ENCODE measurements around the gene MSRB3.
"Not testable (repeated sequence)": the region's sequence is repeated elsewhere in the genome, so short reads cannot be mapped to it uniquely, and the experiment has no call there.

MSRB3 gene

DNA sequence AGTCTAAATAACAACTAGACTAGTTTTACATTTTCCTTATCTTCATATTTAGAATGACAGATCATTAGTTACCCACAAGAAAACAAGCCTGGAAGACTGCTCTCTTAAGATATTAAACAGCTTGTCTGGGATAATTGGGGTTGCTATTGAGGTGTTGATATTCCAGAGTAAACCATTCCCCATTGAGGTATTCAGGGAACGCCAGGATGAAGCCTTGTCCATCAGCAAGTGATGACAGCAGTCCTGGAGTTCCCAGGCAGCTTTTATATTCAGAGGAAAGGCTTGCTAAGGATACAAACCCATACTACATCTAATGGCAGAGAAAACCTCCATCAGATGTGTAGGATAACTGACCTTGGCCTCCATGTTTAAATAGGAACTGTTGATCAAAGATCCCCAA, 168.4 kb downstream of the MSRB3 start:
- Histone ChIP-seq H3K36me3 (ENCODE audit: control insufficient read depth, insufficient read depth, low read length) (no peaks in the 10 kb centered on the region), H3K9ac (ENCODE audit: low read depth, low read length) (no peak overlapping the region), H3K4me3 (ENCODE audit: low read depth, low read length) (no peak overlapping the region), H3K9me3 (ENCODE audit: control insufficient read depth, insufficient read depth, low read length) (no peaks in the 10 kb centered on the region), H3K27me3 (ENCODE audit: control insufficient read depth, insufficient read depth, low read length) (no peaks in the 10 kb centered on the region), H3K4me1 (ENCODE audit: control insufficient read depth, insufficient read depth, low read length) (no peaks in the 10 kb centered on the region)

GRCh38 chr12:65449400-65449799, 170.9 kb downstream of the MSRB3 start:
- Histone ChIP-seq H3K4me1 (ENCODE audit: control insufficient read depth, insufficient read depth, low read length) (no peaks in the 10 kb centered on the region), H3K36me3 (ENCODE audit: control insufficient read depth, insufficient read depth, low read length) (no peaks in the 10 kb centered on the region), H3K27me3 (ENCODE audit: control insufficient read depth, insufficient read depth, low read length) (no peaks in the 10 kb centered on the region), H3K9me3 (ENCODE audit: control insufficient read depth, insufficient read depth, low read length) (no peaks in the 10 kb centered on the region), H3K9ac (ENCODE audit: low read depth, low read length) (no peak overlapping the region), H3K4me3 (ENCODE audit: low read depth, low read length) (no peak overlapping the region)

DNA sequence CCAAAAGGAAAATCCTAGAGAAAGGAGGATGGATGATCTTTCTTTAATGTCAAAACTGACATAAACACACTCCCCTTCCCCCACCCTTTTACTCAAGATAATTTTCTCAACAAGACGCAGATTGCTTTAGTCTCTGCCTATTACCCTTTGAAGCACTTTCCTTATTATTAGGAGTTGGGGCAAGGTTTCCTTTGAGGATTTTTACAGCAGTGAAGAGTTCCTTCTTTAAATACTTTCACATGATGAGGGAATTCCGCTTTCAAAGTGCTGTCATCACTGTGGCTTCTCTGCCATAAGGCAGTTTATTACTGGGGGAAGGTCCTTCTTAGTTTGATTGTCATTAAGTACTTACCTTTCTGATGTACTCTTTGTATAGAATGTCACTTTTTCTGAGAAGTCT, 172.1 kb downstream of the MSRB3 start:
- Histone ChIP-seq H3K27me3 (ENCODE audit: control insufficient read depth, insufficient read depth, low read length) (no peaks in the 10 kb centered on the region), H3K36me3 (ENCODE audit: control insufficient read depth, insufficient read depth, low read length) (no peaks in the 10 kb centered on the region), H3K9ac (ENCODE audit: low read depth, low read length) (no peak overlapping the region), H3K4me1 (ENCODE audit: control insufficient read depth, insufficient read depth, low read length) (no peaks in the 10 kb centered on the region), H3K9me3 (ENCODE audit: control insufficient read depth, insufficient read depth, low read length) (no peaks in the 10 kb centered on the region), H3K4me3 (ENCODE audit: low read depth, low read length) (no peak overlapping the region)

DNA sequence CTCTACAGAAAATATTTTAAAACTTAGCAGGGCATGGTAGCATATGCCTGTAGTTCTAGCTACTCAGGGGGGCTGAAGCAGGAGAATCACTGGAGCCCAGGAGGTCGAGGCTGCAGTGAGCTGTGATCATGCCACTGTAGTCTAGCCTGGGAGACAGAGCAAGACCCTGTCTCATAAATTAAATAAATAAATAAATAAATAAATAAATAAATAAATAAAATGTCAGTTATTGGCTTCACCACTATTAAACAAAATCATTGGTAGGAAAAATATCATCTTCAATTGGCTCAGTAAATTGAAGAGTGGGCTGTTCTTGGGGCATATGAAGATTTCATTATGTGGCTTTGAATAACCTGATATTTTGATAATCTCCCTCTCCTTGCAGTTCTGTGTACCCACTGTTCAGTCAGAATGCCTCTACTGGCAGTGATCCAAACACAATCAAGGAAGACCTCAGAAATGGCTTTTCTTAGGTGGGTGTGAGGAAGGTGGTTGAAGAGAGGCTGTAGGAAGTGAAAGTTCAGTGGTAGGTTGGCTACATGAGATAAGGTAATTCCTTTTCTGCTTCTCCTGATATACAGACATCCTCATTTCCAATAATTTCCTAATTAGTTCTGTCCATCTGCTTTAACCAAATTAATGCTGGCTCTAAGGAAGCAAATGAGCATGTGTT, 175.8 kb downstream of the MSRB3 start:
- H3K36me3 ChIP-seq (ENCODE audit: control insufficient read depth, insufficient read depth, low read length): no peaks in the 10 kb centered on the region
- no peaks in the 10 kb centered on the region for H3K4me1 ChIP-seq (ENCODE audit: control insufficient read depth, insufficient read depth, low read length)
- H3K9me3 ChIP-seq (ENCODE audit: control insufficient read depth, insufficient read depth, low read length): no peaks in the 10 kb centered on the region
- no peaks in the 10 kb centered on the region for H3K27me3 ChIP-seq (ENCODE audit: control insufficient read depth, insufficient read depth, low read length)
- no peak overlapping the region for H3K9ac ChIP-seq (ENCODE audit: low read depth, low read length)
- no peak overlapping the region for H3K4me3 ChIP-seq (ENCODE audit: low read depth, low read length)

GRCh38 chr12:65457341-65457740, 178.9 kb downstream of the MSRB3 start:
- H3K27me3 ChIP-seq (ENCODE audit: control insufficient read depth, insufficient read depth, low read length); H3K9ac ChIP-seq (ENCODE audit: low read depth, low read length); H3K9me3 ChIP-seq (ENCODE audit: control insufficient read depth, insufficient read depth, low read length); H3K4me3 ChIP-seq (ENCODE audit: low read depth, low read length); H3K36me3 ChIP-seq (ENCODE audit: control insufficient read depth, insufficient read depth, low read length); H3K4me1 ChIP-seq (ENCODE audit: control insufficient read depth, insufficient read depth, low read length): not testable (repeated sequence)

DNA sequence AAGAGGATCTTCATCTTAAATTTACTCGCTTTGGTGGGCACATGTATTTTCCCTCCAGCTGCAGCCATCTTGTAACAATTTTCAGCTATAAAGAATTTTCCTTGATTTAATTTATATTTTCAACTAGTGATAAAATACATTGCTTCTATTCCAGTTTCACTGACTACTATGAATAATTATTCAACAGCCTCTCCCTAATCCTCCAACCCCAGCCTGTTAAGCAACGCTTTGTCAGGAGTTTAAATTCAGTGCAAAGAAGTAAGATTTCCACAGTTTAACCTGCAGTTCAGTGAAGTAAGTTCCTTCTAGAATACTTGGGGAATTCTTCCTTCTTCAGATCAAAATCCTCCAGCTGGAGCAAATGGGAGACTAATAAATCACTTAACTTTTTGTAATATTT, 180.2 kb downstream of the MSRB3 start:
- Histone ChIP-seq H3K36me3 (ENCODE audit: control insufficient read depth, insufficient read depth, low read length) (no peaks in the 10 kb centered on the region), H3K9ac (ENCODE audit: low read depth, low read length) (no peak overlapping the region), H3K27me3 (ENCODE audit: control insufficient read depth, insufficient read depth, low read length) (no peaks in the 10 kb centered on the region), H3K4me1 (ENCODE audit: control insufficient read depth, insufficient read depth, low read length) (no peaks in the 10 kb centered on the region), H3K9me3 (ENCODE audit: control insufficient read depth, insufficient read depth, low read length) (no peaks in the 10 kb centered on the region), H3K4me3 (ENCODE audit: low read depth, low read length) (no peak overlapping the region)

DNA sequence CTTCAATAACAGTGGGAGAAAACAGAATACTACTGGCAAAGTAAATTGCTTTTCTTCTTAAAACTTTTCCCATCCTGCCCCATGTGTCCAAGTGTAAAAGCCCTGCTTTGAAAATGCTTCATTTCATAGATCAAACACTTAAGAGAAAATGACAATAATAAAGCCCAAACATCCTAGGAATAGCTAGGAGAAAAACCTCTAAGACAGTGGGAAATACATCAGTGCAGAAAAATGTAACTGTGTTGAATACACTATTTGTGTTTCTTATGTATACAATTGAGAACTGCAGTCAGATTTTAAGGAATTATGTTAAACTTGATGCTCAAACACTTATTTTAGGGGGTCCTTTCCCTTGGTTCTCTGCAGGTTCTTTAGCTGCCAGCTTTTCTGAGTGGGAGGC, 181.1 kb downstream of the MSRB3 start:
- H3K9ac ChIP-seq (ENCODE audit: low read depth, low read length): no peak overlapping the region
- H3K4me1 ChIP-seq (ENCODE audit: control insufficient read depth, insufficient read depth, low read length): no peaks in the 10 kb centered on the region
- no peaks in the 10 kb centered on the region for H3K36me3 ChIP-seq (ENCODE audit: control insufficient read depth, insufficient read depth, low read length)
- H3K4me3 ChIP-seq (ENCODE audit: low read depth, low read length): no peak overlapping the region
- H3K9me3 ChIP-seq (ENCODE audit: control insufficient read depth, insufficient read depth, low read length): no peaks in the 10 kb centered on the region
- no peaks in the 10 kb centered on the region for H3K27me3 ChIP-seq (ENCODE audit: control insufficient read depth, insufficient read depth, low read length)

- Histone ChIP-seq H3K4me1 (ENCODE audit: control insufficient read depth, insufficient read depth, low read length) (no peaks in the 10 kb centered on the region), H3K36me3 (ENCODE audit: control insufficient read depth, insufficient read depth, low read length) (no peaks in the 10 kb centered on the region), H3K9me3 (ENCODE audit: control insufficient read depth, insufficient read depth, low read length) (no peaks in the 10 kb centered on the region), H3K4me3 (ENCODE audit: low read depth, low read length) (no peak overlapping the region), H3K27me3 (ENCODE audit: control insufficient read depth, insufficient read depth, low read length) (no peaks in the 10 kb centered on the region), H3K9ac (ENCODE audit: low read depth, low read length) (no peak overlapping the region)
Observed at GRCh38 chr12:65460063-65460462, 181.6 kb downstream of the MSRB3 start.

DNA sequence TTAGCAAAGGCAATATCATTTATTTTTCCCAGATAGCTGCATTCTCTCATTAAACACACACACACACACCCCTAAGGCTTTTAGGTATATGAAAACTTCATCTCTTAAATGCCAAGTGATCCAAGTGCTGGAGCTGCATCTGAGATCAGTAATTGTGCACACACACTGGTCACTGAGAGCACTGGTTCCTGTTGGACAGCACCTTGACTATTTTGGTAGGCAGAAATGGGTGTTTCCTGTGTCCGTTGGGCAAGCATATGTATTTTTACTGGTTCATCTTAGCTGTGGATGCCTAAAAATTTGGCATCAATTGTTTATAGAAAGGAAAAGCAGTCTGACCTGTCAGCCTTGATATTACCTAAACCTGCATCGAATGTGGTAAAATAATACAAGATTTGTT, 182.5 kb downstream of the MSRB3 start:
- Histone ChIP-seq H3K4me1 (ENCODE audit: control insufficient read depth, insufficient read depth, low read length) (no peaks in the 10 kb centered on the region), H3K4me3 (ENCODE audit: low read depth, low read length) (no peak overlapping the region), H3K27me3 (ENCODE audit: control insufficient read depth, insufficient read depth, low read length) (no peaks in the 10 kb centered on the region), H3K9me3 (ENCODE audit: control insufficient read depth, insufficient read depth, low read length) (no peaks in the 10 kb centered on the region), H3K9ac (ENCODE audit: low read depth, low read length) (no peak overlapping the region), H3K36me3 (ENCODE audit: control insufficient read depth, insufficient read depth, low read length) (no peaks in the 10 kb centered on the region)

- H3K4me1 ChIP-seq (ENCODE audit: control insufficient read depth, insufficient read depth, low read length): no peaks in the 10 kb centered on the region
- no peak overlapping the region for H3K4me3 ChIP-seq (ENCODE audit: low read depth, low read length)
- no peak overlapping the region for H3K9ac ChIP-seq (ENCODE audit: low read depth, low read length)
- no peaks in the 10 kb centered on the region for H3K27me3 ChIP-seq (ENCODE audit: control insufficient read depth, insufficient read depth, low read length)
- no peaks in the 10 kb centered on the region for H3K9me3 ChIP-seq (ENCODE audit: control insufficient read depth, insufficient read depth, low read length)
- no peaks in the 10 kb centered on the region for H3K36me3 ChIP-seq (ENCODE audit: control insufficient read depth, insufficient read depth, low read length)
Observed at GRCh38 chr12:65462484-65462883, 184.0 kb downstream of the MSRB3 start.

DNA sequence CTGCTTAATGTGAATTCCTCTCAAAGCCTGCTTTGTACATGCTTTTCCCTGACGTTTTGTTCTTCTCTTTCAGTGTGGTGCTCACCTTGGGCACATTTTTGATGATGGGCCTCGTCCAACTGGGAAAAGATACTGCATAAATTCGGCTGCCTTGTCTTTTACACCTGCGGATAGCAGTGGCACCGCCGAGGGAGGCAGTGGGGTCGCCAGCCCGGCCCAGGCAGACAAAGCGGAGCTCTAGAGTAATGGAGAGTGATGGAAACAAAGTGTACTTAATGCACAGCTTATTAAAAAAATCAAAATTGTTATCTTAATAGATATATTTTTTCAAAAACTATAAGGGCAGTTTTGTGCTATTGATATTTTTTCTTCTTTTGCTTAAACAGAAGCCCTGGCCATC, 184.6 kb downstream of the MSRB3 start:
- no peaks in the 10 kb centered on the region for H3K9me3 ChIP-seq (ENCODE audit: control insufficient read depth, insufficient read depth, low read length)
- no peaks in the 10 kb centered on the region for H3K36me3 ChIP-seq (ENCODE audit: control insufficient read depth, insufficient read depth, low read length)
- no peak overlapping the region for H3K4me3 ChIP-seq (ENCODE audit: low read depth, low read length)
- no peaks in the 10 kb centered on the region for H3K27me3 ChIP-seq (ENCODE audit: control insufficient read depth, insufficient read depth, low read length)
- no peaks in the 10 kb centered on the region for H3K4me1 ChIP-seq (ENCODE audit: control insufficient read depth, insufficient read depth, low read length)
- H3K9ac ChIP-seq (ENCODE audit: low read depth, low read length): no peak overlapping the region

GRCh38 chr12:65463611-65464010, 185.1 kb downstream of the MSRB3 start:
- Histone ChIP-seq H3K27me3 (ENCODE audit: control insufficient read depth, insufficient read depth, low read length) (no peaks in the 10 kb centered on the region), H3K9me3 (ENCODE audit: control insufficient read depth, insufficient read depth, low read length) (no peaks in the 10 kb centered on the region), H3K9ac (ENCODE audit: low read depth, low read length) (no peak overlapping the region), H3K4me1 (ENCODE audit: control insufficient read depth, insufficient read depth, low read length) (no peaks in the 10 kb centered on the region), H3K4me3 (ENCODE audit: low read depth, low read length) (no peak overlapping the region), H3K36me3 (ENCODE audit: control insufficient read depth, insufficient read depth, low read length) (no peaks in the 10 kb centered on the region)
